Peyer's patch (tissue), 4 donors: ENCODE measurements around the gene ASCC2.

Source experiments
- POLR2A ChIP-seq, 2 donors: fragments of 450-650 bp; IDR thresholded peaks; one replicate each; pipeline ENCODE4 v1.5.1; 2017; ENCODE audit warnings: antibody characterized with exemption in 2 of 2, mild to moderate bottlenecking in 2 of 2, moderate library complexity in 2 of 2
- TF ChIP-seq, protein P1 (sequence below), 6 experiments: fragments of 450-650 bp in 4 of 6; fragments of 200-600 bp in 2 of 6; sonication (generic) in 1 of 6; IDR thresholded peaks; one replicate each; pipeline ENCODE4 v1.5.1; 2017 to 2019; ENCODE audit warnings: antibody characterized with exemption in 6 of 6, mild to moderate bottlenecking in 3 of 6, moderate library complexity in 1 of 6

DNA sequence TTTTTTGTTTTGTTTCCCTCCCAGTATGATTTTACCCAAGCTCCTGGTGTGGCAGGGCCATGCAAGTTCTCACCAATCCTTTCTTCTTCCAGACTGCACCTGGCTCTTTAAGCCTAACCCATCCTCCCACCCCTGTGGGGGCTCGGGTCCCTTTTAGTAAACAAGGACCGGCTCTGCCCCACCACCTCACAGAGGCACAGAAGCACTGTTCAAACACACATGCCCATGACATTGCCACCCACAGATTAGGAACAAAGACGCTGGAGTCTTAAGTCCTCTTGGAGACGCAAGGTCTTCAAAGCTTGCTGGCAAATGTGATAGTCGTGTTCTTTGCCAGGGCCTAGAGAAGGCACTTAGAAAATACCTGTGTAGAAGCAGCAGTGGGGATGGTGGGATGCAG is 52.0 kb downstream of the ASCC2 start:
- no peak for TF ChIP-seq POLR2A (IDR thresholded peaks at IDR 0.05)
- TF ChIP-seq, protein P1, sequence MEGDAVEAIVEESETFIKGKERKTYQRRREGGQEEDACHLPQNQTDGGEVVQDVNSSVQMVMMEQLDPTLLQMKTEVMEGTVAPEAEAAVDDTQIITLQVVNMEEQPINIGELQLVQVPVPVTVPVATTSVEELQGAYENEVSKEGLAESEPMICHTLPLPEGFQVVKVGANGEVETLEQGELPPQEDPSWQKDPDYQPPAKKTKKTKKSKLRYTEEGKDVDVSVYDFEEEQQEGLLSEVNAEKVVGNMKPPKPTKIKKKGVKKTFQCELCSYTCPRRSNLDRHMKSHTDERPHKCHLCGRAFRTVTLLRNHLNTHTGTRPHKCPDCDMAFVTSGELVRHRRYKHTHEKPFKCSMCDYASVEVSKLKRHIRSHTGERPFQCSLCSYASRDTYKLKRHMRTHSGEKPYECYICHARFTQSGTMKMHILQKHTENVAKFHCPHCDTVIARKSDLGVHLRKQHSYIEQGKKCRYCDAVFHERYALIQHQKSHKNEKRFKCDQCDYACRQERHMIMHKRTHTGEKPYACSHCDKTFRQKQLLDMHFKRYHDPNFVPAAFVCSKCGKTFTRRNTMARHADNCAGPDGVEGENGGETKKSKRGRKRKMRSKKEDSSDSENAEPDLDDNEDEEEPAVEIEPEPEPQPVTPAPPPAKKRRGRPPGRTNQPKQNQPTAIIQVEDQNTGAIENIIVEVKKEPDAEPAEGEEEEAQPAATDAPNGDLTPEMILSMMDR (IDR thresholded peaks at IDR 0.05) = no peak
